ENCODE data around the gene NEK1.

DNA sequence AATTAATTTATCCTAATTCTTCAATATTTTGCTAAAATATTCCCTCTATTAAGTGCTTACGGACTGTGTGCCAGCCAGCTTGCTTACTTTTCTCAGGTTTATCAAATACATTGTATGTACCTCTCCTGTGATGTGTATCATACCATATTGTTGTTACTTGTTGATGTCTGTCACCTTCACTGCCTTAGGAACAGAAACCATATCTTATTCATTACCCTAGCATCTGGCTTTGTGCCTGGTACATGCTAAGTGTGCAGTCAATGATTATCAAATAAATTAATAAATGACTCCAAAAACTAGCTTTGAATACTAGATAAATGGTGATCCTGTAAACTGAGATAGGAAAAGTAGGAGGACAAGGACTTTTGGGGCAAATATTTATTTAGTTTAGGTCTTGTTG lies 14.9 kb upstream of the NEK1 start:
- TF ChIP-seq, protein P1, sequence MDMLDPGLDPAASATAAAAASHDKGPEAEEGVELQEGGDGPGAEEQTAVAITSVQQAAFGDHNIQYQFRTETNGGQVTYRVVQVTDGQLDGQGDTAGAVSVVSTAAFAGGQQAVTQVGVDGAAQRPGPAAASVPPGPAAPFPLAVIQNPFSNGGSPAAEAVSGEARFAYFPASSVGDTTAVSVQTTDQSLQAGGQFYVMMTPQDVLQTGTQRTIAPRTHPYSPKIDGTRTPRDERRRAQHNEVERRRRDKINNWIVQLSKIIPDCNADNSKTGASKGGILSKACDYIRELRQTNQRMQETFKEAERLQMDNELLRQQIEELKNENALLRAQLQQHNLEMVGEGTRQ (CRISPR knock-in tag; IDR thresholded peaks at IDR 0.05), result no peak
- TF ChIP-seq KAT7 (CRISPR knock-in tag; IDR thresholded peaks at IDR 0.05; ENCODE audit: borderline replicate concordance) (no peak), CREB1 (CRISPR knock-in tag; IDR thresholded peaks at IDR 0.05) (no peak), GABPB1 (CRISPR knock-in tag; IDR thresholded peaks at IDR 0.05) (no peak), FOXJ3 (CRISPR knock-in tag; IDR thresholded peaks at IDR 0.05; ENCODE audit: borderline replicate concordance) (no peak), TEAD4 (CRISPR knock-in tag; IDR thresholded peaks at IDR 0.05) (no peak), ETV6 (CRISPR knock-in tag; IDR thresholded peaks at IDR 0.05) (no peak), CBFB (CRISPR knock-in tag; IDR thresholded peaks at IDR 0.05; ENCODE audit: low read depth) (no peak)
- TF ChIP-seq, protein P2, sequence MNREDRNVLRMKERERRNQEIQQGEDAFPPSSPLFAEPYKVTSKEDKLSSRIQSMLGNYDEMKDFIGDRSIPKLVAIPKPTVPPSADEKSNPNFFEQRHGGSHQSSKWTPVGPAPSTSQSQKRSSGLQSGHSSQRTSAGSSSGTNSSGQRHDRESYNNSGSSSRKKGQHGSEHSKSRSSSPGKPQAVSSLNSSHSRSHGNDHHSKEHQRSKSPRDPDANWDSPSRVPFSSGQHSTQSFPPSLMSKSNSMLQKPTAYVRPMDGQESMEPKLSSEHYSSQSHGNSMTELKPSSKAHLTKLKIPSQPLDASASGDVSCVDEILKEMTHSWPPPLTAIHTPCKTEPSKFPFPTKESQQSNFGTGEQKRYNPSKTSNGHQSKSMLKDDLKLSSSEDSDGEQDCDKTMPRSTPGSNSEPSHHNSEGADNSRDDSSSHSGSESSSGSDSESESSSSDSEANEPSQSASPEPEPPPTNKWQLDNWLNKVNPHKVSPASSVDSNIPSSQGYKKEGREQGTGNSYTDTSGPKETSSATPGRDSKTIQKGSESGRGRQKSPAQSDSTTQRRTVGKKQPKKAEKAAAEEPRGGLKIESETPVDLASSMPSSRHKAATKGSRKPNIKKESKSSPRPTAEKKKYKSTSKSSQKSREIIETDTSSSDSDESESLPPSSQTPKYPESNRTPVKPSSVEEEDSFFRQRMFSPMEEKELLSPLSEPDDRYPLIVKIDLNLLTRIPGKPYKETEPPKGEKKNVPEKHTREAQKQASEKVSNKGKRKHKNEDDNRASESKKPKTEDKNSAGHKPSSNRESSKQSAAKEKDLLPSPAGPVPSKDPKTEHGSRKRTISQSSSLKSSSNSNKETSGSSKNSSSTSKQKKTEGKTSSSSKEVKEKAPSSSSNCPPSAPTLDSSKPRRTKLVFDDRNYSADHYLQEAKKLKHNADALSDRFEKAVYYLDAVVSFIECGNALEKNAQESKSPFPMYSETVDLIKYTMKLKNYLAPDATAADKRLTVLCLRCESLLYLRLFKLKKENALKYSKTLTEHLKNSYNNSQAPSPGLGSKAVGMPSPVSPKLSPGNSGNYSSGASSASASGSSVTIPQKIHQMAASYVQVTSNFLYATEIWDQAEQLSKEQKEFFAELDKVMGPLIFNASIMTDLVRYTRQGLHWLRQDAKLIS (CRISPR knock-in tag; IDR thresholded peaks at IDR 0.05; ENCODE audit: borderline replicate concordance), result no peak
- TF ChIP-seq, protein P3, sequence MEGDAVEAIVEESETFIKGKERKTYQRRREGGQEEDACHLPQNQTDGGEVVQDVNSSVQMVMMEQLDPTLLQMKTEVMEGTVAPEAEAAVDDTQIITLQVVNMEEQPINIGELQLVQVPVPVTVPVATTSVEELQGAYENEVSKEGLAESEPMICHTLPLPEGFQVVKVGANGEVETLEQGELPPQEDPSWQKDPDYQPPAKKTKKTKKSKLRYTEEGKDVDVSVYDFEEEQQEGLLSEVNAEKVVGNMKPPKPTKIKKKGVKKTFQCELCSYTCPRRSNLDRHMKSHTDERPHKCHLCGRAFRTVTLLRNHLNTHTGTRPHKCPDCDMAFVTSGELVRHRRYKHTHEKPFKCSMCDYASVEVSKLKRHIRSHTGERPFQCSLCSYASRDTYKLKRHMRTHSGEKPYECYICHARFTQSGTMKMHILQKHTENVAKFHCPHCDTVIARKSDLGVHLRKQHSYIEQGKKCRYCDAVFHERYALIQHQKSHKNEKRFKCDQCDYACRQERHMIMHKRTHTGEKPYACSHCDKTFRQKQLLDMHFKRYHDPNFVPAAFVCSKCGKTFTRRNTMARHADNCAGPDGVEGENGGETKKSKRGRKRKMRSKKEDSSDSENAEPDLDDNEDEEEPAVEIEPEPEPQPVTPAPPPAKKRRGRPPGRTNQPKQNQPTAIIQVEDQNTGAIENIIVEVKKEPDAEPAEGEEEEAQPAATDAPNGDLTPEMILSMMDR (IDR thresholded peaks at IDR 0.05), result no peak
- TF ChIP-seq, protein P4, sequence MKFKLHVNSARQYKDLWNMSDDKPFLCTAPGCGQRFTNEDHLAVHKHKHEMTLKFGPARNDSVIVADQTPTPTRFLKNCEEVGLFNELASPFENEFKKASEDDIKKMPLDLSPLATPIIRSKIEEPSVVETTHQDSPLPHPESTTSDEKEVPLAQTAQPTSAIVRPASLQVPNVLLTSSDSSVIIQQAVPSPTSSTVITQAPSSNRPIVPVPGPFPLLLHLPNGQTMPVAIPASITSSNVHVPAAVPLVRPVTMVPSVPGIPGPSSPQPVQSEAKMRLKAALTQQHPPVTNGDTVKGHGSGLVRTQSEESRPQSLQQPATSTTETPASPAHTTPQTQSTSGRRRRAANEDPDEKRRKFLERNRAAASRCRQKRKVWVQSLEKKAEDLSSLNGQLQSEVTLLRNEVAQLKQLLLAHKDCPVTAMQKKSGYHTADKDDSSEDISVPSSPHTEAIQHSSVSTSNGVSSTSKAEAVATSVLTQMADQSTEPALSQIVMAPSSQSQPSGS (CRISPR knock-in tag; IDR thresholded peaks at IDR 0.05; ENCODE audit: borderline replicate concordance, low read depth), result no peak
- TF ChIP-seq, protein P5, sequence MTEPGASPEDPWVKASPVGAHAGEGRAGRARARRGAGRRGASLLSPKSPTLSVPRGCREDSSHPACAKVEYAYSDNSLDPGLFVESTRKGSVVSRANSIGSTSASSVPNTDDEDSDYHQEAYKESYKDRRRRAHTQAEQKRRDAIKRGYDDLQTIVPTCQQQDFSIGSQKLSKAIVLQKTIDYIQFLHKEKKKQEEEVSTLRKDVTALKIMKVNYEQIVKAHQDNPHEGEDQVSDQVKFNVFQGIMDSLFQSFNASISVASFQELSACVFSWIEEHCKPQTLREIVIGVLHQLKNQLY (CRISPR knock-in tag; IDR thresholded peaks at IDR 0.05), result no peak
